Measurements from ENCODE around the gene PEX26. TPM values are rescaled to one million over a fixed set of nuclear protein-coding genes. Genes with fewer than 3 reads are reported as not detected.
"Not testable (repeated sequence)": the region's sequence is repeated elsewhere in the genome, so short reads cannot be mapped to it uniquely, and the experiment has no call there.

The PEX26 gene
- total RNA-seq, 1 donor from 2014 or later, result 44.9 TPM

GRCh38 chr22:18136563-18137320 lies 59.0 kb downstream of the PEX26 start:
- no peaks in the 10 kb centered on the region for H3K36me3 Mint-ChIP-seq (ENCODE audit: low read depth)
- DNase-seq (ENCODE audit: low read depth, low spot score), result no peak
- H3K9me3 Mint-ChIP-seq, result peaks cover 3% of the 10 kb centered on the region
- H3K27ac Mint-ChIP-seq (ENCODE audit: unreplicated experiment), result no peak overlapping the region
- no peaks in the 10 kb centered on the region for H3K4me1 Mint-ChIP-seq
- no peak for TF ChIP-seq CTCF (conservative IDR thresholded peaks at IDR 0.05)
- no peak overlapping the region for H3K4me3 Mint-ChIP-seq
- no peaks in the 10 kb centered on the region for H3K27me3 Mint-ChIP-seq (ENCODE audit: low read depth)

GRCh38 chr22:18141004-18141403 lies 63.2 kb downstream of the PEX26 start:
- not testable (repeated sequence) for H3K4me3 Mint-ChIP-seq; H3K27ac Mint-ChIP-seq (ENCODE audit: unreplicated experiment); H3K9me3 Mint-ChIP-seq; H3K36me3 Mint-ChIP-seq (ENCODE audit: low read depth); H3K27me3 Mint-ChIP-seq (ENCODE audit: low read depth); DNase-seq (ENCODE audit: low read depth, low spot score); H3K4me1 Mint-ChIP-seq

- no peak overlapping the region for H3K4me3 Mint-ChIP-seq
- H3K27ac Mint-ChIP-seq (ENCODE audit: unreplicated experiment), result no peak overlapping the region
- H3K9me3 Mint-ChIP-seq, result peaks cover 3% of the 10 kb centered on the region
- peaks cover under 1% of the 10 kb centered on the region for H3K27me3 Mint-ChIP-seq (ENCODE audit: low read depth)
- DNase-seq (ENCODE audit: low read depth, low spot score), result no peak
- no peak for TF ChIP-seq CTCF (conservative IDR thresholded peaks at IDR 0.05)
- no peaks in the 10 kb centered on the region for H3K36me3 Mint-ChIP-seq (ENCODE audit: low read depth)
- H3K4me1 Mint-ChIP-seq, result peaks cover 5% of the 10 kb centered on the region
Observed at GRCh38 chr22:18144105-18144504, 66.3 kb downstream of the PEX26 start.

GRCh38 chr22:18145676-18146388 lies 68.0 kb downstream of the PEX26 start:
- peaks cover 12% of the 10 kb centered on the region for H3K4me1 Mint-ChIP-seq
- H3K36me3 Mint-ChIP-seq (ENCODE audit: low read depth), result no peaks in the 10 kb centered on the region
- DNase-seq (ENCODE audit: low read depth, low spot score), result no peak
- peaks cover 13% of the 10 kb centered on the region for H3K27me3 Mint-ChIP-seq (ENCODE audit: low read depth)
- H3K4me3 Mint-ChIP-seq, result no peak overlapping the region
- H3K9me3 Mint-ChIP-seq, result peaks cover 3% of the 10 kb centered on the region
- no peak overlapping the region for H3K27ac Mint-ChIP-seq (ENCODE audit: unreplicated experiment)
- no peak for TF ChIP-seq CTCF (conservative IDR thresholded peaks at IDR 0.05)

GRCh38 chr22:18146389-18146753 lies 68.6 kb downstream of the PEX26 start:
- peaks cover 13% of the 10 kb centered on the region for H3K27me3 Mint-ChIP-seq (ENCODE audit: low read depth)
- TF ChIP-seq CTCF (conservative IDR thresholded peaks at IDR 0.05), result no peak

GRCh38 chr22:18147791-18148190 lies 70.0 kb downstream of the PEX26 start:
- Mint-ChIP-seq H3K4me3 (no peak overlapping the region), H3K36me3 (ENCODE audit: low read depth) (no peaks in the 10 kb centered on the region), H3K9me3 (no peaks in the 10 kb centered on the region), H3K27ac (ENCODE audit: unreplicated experiment) (no peak overlapping the region), H3K27me3 (ENCODE audit: low read depth) (peaks cover 13% of the 10 kb centered on the region), H3K4me1 (peaks cover 12% of the 10 kb centered on the region)
- no peak for DNase-seq (ENCODE audit: low read depth, low spot score)
- TF ChIP-seq CTCF (conservative IDR thresholded peaks at IDR 0.05), result no peak

More at GRCh38 chr22:18146389-18146753, 68.6 kb downstream of the PEX26 start:
- DNase-seq (ENCODE audit: low read depth, low spot score), result no peak
- H3K36me3 Mint-ChIP-seq (ENCODE audit: low read depth), result no peaks in the 10 kb centered on the region
- H3K9me3 Mint-ChIP-seq, result peaks cover 1% of the 10 kb centered on the region
- no peak overlapping the region for H3K4me3 Mint-ChIP-seq
- peaks cover 12% of the 10 kb centered on the region for H3K4me1 Mint-ChIP-seq
- H3K27ac Mint-ChIP-seq (ENCODE audit: unreplicated experiment), result no peak overlapping the region

Data from neural crest cell (in vitro differentiated cells).